Superior temporal gyrus (tissue), 1 donor: ENCODE measurements around the gene CHRNE.

Experiments
- DNase-seq: peaks from one replicate; pipeline ENCODE4 v3.0.0-alpha.2; 2016; ENCODE audit errors: extremely low spot score

CHRNE gene

GRCh38 chr17:4854111-4854681 is 48.7 kb downstream of the CHRNE start:
- no peak for DNase-seq

- no peak for DNase-seq
These were observed 49.7 kb downstream of the CHRNE start for GRCh38 chr17:4853208-4853671.

- DNase-seq, result peak; percentile 16
These were observed 50.2 kb downstream of the CHRNE start for GRCh38 chr17:4852567-4853207.

- DNase-seq, result no peak
These were observed 51.8 kb downstream of the CHRNE start for GRCh38 chr17:4851084-4851483.

GRCh38 chr17:4850246-4850645 is 52.7 kb downstream of the CHRNE start:
- DNase-seq, result no peak

GRCh38 chr17:4849011-4849536 is 53.8 kb downstream of the CHRNE start:
- no peak for DNase-seq
